Mammary epithelial cell (primary cell): Measurements from ENCODE around the gene WDR45.

Experiments
- EZH2 ChIP-seq: IDR thresholded peaks from 2 replicates; pipeline ENCODE4 v1.6.1; 2012; ENCODE audit warnings: low read length, inconsistent platforms, borderline replicate concordance
- TF ChIP-seq, protein P1 (sequence below), 2 donors: IDR thresholded peaks in 1 of 2; conservative IDR thresholded peaks in 1 of 2; 2 replicates each; pipeline ENCODE4 v1.5.1; 2011 to 2012; ENCODE audit warnings: inconsistent platforms in 2 of 2, low read length in 2 of 2, mild to moderate bottlenecking in 2 of 2, control low read depth in 1 of 2, low read depth in 1 of 2; ENCODE audit not compliant: insufficient read depth in 1 of 2; ENCODE audit errors: extremely low read depth in 1 of 2

DNA sequence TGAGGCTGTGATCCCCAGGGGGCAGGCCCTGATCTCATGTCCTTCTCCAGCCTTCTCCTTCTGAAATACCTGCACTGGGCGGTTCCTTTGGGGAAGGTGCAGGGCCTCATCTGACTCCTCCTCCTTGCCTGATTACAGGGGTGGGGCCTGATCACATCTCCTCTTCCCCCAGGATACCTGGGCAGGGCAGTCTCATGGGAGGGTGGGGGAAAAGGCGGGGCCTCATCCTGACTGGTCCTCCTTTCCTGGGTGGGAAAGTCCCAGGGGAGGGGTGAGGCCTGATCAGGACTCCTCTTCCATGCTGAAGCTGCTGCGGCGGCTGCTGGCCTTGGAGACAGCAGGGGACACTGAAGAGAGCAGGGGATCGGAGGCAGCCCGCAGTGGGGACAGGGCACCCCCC lies 49.8 kb downstream of the WDR45 start:
- TF ChIP-seq, protein P1, sequence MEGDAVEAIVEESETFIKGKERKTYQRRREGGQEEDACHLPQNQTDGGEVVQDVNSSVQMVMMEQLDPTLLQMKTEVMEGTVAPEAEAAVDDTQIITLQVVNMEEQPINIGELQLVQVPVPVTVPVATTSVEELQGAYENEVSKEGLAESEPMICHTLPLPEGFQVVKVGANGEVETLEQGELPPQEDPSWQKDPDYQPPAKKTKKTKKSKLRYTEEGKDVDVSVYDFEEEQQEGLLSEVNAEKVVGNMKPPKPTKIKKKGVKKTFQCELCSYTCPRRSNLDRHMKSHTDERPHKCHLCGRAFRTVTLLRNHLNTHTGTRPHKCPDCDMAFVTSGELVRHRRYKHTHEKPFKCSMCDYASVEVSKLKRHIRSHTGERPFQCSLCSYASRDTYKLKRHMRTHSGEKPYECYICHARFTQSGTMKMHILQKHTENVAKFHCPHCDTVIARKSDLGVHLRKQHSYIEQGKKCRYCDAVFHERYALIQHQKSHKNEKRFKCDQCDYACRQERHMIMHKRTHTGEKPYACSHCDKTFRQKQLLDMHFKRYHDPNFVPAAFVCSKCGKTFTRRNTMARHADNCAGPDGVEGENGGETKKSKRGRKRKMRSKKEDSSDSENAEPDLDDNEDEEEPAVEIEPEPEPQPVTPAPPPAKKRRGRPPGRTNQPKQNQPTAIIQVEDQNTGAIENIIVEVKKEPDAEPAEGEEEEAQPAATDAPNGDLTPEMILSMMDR (conservative IDR thresholded peaks at IDR 0.05 in 1 of 2, IDR thresholded peaks at IDR 0.05 in 1 of 2; ENCODE audit: extremely low read depth in 1 of 2, insufficient read depth in 1 of 2, low read depth in 1 of 2, low read length in 2 of 2), result no peak
- no peak for TF ChIP-seq EZH2
